Muscle of arm (tissue), 14 donors: ENCODE results near the gene DTD2. TPM values are rescaled to one million over a fixed set of nuclear protein-coding genes. Genes with fewer than 3 reads are reported as not detected.
A peak's percentile ranks its signal among the peaks of the same experiment; 100 is the strongest.
"Not testable (repeated sequence)": the region's sequence is repeated elsewhere in the genome, so short reads cannot be mapped to it uniquely, and the experiment has no call there.

Experiments
- DNase-seq: peaks from one replicate; pipeline ENCODE4 v3.0.0-alpha.2; 2013
- long read RNA-seq, 11 donors: transcript quantifications; one replicate each; lab custom pipeline, GENCODE V29; 2026
- polyA plus RNA-seq, 12 donors: library from polyadenylated mRNA; unstranded; fragments of 120-200 nt; gene quantifications; one replicate each; pipeline ENCODE4 v1.2.1, GENCODE V29; 2013; ENCODE audit not compliant: insufficient read length in 12 of 12

Gene DTD2
- 10 to 100 TPM in 10 of 12 donors, 1 to 10 TPM in 1, not detected in 1; 9.6 to 16.8 (median 12.7) TPM for polyA plus RNA-seq
- long read RNA-seq, donor 1, partial matches to known transcripts, result 0 of 3 reads
- long read RNA-seq, donor 1, other reads (novel, unspliced or antisense), result 0 of 3 reads
- long read RNA-seq, donor 2, transcript DTD2-203 (3 exons, 823 nt), result major isoform, 5 of 5 reads
- long read RNA-seq, donor 2, partial matches to known transcripts, result 0 of 5 reads
- long read RNA-seq, donor 2, other reads (novel, unspliced or antisense), result 0 of 5 reads
- long read RNA-seq, donor 3, result 0 reads
- long read RNA-seq, donor 4, partial matches to known transcripts, result 0 of 2 reads
- long read RNA-seq, donor 4, other reads (novel, unspliced or antisense), result 0 of 2 reads
- long read RNA-seq, donor 5, partial matches to known transcripts, result 0 of 2 reads
- long read RNA-seq, donor 5, other reads (novel, unspliced or antisense), result 0 of 2 reads
- long read RNA-seq, donor 6, partial matches to known transcripts, result 0 of 1 reads
- long read RNA-seq, donor 6, other reads (novel, unspliced or antisense), result 0 of 1 reads
- long read RNA-seq, donor 7, partial matches to known transcripts, result 0 of 1 reads
- long read RNA-seq, donor 7, other reads (novel, unspliced or antisense), result 0 of 1 reads
- long read RNA-seq, donor 8, partial matches to known transcripts, result 0 of 3 reads
- long read RNA-seq, donor 8, other reads (novel, unspliced or antisense), result 0 of 3 reads
- long read RNA-seq, donor 9, transcript DTD2-203 (3 exons, 823 nt), result major isoform, 5 of 5 reads
- long read RNA-seq, donor 9, partial matches to known transcripts, result 0 of 5 reads
- long read RNA-seq, donor 9, other reads (novel, unspliced or antisense), result 0 of 5 reads
- long read RNA-seq, donor 10, partial matches to known transcripts, result 0 of 3 reads
- long read RNA-seq, donor 10, other reads (novel, unspliced or antisense), result 0 of 3 reads
- long read RNA-seq, donor 11, partial matches to known transcripts, result 0 of 7 reads
- long read RNA-seq, donor 11, other reads (novel, unspliced or antisense), result 0 of 7 reads

DNA sequence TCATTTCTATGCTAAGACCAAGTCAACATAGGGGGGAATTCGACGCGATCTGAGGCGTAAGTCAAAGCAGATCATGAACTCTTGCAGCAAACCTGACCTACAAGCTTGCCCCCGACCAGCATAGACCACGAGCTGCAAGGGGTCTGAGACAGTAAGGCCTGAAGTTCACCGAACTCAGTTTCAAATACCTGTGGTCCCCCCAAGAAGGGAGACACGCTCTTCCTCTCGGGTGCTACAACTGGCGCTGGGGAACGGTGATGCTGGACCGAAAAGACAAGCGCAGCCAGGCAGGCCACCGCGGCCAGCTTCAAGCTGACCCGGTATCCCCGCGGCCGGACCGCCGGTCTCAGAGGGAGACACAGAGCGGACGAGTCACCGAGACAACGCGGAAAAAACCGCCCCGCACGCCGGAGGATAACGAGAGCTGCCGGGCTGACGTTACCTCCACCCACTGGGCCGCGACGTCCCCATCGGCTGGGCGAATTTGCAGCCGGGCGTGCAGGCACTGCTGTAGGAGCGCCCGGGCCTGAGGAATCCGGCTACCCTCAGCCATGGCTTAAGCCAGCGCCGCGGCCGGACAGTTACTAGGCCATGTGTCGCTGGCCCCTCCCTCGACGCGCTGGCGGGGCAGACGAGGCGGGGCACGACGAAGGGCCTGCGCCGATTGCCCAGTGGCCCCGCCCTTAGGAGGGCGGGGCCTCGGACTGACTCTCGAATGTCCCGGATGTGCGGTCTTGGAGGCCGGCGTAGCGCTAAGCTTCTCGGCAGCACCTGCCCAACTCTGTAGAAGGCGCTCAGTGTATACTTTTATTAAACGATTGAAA is at the start of gene DTD2:
TSS of gene DTD2 (minus strand) at position 666 of the 824 bp plus-strand sequence. CDS start at position 553, 113 bp downstream.
- DNase-seq, result peak; percentile 97

DNA sequence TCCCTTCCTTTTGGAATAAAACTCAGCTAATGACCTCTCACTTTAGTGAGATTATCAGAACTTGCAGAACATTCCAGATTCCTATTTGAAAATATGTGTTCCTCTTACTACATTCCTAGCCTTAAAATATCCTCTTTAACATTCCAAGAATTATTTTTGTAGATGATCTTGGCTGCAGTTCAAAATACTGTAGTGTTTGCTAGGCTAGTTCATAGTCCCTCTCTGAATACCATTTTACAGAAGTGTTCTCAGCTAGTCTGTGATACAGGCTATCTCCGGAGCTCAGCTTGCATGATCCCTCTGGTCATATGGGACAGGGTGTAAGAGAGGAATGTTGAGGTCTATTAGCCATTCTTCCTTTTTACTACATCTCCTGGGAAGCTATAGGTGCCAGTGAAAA is 48.1 kb upstream of the DTD2 start:
- DNase-seq, result peak; percentile 17

DNA sequence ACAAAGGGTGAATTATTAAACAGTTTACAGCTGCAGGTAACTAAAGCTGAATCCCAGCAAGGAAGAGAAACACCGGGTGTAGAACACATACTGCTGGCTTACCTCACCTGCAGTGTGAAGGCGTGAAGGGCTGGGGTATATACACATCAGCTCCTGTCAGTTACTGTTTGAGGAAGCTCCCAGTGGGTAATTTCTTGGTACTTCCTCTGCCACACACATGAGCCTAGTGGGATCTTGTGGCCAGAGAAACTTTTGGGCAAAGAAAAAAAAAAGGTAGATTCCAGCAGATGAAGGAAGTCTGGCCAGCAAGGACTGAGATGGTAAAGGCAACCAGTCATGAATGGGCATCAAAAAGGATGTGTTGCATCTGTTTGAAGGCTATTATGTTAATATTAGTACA is 44.6 kb upstream of the DTD2 start:
- DNase-seq, result no peak

DNA sequence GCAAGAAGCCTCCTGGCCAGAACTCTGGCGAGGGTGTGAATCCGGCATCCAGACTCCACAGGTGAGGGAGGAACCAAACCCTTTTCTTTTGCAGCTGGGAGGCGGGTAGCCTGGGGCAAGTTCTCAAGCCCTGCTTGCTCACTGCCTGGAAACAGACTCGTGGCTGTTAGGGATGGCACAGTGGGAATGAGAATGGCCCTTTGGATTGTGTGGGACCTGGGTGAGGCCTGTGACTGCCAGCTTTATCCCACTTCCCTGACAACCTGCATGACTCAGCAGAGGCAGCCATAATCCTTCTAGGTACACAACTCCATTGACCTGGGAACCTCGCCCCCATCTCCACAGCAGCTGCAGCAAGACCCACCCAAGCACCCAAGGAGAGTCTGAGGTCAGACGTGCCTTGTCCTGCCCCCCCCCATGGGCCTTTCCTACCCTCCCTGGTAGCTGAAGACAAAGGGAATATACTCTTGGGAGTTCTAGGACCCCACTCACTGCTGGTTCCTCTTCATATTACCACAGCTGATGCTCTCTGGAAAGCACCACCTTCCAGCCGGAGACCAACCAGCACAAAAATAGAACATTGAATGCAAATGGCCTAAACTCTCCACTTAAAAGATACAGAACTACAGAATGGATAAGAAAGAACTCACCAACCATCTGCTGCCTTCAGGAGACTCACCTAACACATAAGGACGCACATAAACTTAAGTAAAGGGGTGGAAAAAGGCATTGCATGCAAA is 35.6 kb upstream of the DTD2 start:
- no peak for DNase-seq

DNA sequence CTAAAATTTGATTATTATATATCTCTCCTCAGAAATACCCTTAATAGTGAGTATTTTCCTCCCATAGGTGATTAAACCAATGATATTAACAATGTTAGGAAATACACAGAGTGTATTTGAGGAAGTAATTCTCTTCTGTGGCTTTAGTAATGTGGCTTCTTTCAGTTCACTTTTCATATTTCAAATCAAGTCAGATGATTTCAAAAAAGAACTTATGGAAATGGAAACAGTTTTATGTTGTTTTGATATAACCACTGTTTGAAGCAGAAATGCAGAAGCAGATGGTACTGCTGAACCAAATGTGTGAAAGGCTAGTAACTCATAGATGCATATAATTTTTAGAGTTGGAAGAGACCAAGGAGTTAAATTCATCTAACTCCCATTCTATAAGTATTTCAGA is 32.4 kb upstream of the DTD2 start:
- no peak for DNase-seq

DNA sequence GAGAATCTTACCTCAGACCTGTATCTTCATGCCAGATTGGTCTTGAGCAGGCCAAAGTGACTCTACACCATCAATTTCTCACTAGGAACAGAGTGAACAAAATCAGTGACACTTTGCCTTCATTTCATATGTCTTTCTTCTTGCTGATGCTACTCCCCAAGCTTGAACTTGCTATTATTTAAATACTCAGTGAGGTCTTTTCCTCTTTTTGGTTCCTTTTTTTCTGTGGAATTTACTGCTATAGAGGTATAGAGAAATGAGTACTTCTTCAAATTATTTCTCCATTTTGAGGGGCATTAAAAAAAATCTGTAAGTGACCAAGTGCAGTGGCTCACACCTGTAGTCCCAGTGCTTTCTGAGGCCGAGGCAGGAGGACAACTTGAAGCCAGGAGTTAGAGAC is 30.6 kb upstream of the DTD2 start, which contains the start of gene GPR33:
TSS of gene GPR33 (minus strand) at position 154 of the 400 bp plus-strand sequence. CDS start 4,074 bp downstream, outside the sequence.
- no peak for DNase-seq

DNA sequence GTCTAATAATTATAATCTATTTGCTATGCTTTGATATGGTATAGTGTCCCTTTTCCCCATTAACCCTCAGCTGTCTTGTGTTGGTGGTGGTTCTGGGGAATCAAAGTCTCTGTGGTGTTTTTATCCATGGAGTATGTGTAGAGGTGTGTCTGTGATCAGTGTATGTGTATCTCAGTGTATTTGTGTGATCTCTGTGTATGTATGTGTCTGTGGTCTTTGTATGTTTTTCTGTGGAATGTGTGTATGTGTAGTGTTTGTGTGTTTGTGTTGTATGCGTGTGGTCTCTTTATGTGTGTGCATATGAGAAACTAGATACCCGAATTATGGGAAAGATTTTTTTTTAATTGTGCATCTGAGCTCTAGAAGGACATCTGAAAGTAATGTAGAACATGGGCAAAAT is 29.5 kb upstream of the DTD2 start:
- no peak for DNase-seq

DNA sequence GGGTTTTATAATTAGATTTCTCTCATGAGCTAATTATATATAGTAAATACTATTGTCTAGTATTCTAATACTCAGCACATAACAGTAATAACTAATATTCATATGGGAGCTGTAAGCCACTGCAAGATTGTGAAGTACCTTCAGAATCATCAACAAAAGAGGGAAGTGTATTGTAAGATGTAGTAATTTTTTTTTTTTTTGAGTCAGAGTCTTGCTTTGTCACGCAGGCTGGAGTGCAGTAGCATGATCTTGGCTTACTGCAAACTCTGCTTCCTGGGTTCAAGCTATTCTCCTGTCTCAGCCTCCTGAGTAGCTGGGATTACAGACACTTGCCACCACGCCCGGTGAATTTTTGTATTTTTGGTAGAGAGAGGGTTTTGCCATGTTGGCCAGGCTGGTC is 27.4 kb upstream of the DTD2 start:
- no peak for DNase-seq

DNA sequence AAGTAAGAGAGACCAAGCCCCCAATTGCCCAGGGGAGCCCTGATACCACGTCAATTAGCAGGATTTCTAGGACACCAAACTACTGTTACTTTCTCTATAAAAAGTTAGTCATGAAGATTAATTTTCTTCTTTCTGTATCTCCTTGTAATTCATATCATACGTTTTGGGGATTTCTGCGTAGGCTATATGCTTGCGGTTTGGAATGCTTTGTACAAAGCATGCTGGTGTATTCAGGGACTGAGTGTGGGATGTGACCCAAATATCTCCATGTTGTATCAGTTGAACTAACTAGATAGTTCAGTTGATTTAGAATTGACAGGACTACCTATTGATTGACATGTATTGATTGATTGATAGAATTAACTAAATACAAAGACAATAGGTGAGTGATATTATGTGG is 22.9 kb upstream of the DTD2 start:
- no peak for DNase-seq

DNA sequence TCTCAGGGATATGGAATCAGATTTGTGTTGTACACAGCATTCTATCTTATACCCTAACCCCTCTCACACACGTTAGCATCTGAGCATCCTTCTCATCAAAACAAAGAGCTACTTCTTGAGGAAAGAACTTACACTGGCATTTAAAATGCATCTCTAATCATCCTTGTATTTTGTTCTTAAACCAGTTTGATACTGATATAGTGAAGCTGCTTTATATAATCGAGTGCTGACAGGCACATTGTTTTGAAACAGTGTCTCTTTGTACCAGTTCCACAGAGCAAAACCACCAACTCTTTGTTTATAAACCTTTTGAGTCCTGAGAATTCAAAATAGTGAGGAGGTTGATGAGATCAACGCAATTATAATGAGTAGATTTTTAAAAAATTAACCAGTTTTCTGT is 21.7 kb upstream of the DTD2 start:
- DNase-seq, result no peak

DNA sequence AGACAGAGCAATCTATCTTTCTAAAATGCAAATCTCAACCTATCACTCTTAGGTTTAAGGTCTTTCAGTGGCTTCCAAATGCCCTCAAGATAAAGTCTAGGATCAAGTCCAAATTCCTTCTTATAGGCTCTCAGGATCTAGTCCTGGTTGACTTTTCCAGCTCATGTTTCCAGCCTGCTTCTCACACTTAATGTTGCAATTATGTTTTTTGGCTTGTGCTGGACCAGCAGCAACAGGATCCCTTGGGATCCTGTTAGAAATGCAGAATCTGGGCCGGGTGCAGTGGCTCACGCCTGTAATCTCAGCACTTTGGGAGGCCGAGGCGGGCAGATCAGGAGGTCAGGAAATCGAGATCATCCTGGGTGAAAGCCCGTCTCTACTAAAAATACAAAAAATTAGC is 19.9 kb upstream of the DTD2 start:
- no peak for DNase-seq

DNA sequence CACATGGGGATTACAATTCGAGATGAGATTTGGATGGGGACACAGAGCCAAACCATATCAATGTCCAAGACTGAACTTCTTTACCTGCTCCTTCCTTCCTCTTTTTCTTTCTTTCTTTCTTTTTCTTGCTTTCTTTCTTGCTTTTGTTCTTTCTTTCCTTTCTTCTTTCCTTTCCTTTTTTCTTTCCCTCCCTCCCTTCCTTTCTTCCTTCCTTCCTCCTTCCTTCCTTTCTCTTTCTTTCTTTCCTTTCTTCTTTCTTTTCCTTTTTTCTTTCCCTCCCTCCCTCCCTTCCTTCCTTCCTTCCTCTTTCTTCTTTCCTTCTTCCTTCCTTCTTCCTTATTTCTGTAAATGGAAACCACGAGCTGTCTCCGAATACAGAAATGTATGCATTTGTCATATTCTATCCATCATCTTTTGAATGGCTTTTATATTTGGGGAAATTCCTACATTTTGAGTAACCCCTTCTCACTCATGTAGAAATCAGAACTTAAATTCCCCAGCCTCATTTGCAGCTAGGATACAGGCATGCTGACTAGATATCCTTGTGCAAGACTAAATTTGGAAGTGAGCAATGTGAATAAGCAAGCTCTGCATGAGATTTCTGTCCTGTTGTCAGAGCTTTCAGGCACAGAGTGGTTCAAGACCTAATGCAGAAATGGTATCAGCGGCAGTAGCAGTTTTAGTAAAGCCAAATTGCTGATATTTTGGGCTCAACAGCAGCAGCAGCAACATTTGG is 19.0 kb upstream of the DTD2 start:
- DNase-seq, result no peak

DNA sequence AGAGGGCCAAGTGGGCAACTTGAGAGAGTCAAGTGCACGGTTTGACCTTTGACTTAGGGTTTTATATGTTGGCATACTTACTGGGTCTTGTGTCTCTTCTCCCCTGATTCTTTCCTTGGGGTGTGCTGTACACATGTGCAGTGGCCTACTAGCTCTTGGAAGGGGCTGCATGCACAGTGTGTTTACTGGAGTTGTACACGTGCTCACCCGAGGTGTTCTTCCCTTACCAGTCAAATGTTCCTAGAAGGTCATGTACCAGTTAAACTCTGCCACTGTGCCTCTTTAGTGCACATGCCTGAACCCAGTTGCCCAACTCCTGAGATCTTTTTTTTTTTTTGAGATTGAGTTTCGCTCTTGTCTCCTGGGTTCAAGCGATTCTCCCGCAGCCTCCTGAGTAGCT is 9.2 kb upstream of the DTD2 start:
- DNase-seq, result no peak

DNA sequence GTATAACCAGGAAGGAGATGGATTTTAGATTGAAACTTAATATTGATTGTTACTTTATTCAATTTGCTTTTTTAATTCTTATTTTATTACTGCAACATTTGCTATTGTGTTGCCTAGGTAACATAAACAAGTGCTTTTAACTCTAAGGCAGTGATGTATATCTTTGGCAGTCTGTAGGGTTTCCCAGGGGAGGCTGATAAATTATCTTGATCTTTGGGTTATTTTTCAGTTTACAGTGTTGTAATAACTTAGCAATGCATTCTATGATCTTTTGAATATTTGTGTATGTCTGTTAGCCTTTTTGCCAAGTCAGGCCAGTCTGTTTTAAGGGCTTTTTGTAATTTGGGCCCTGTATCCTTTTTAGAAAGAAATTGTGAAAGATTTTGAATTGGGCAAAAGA is 7.8 kb upstream of the DTD2 start:
- DNase-seq, result peak; percentile 59

DNA sequence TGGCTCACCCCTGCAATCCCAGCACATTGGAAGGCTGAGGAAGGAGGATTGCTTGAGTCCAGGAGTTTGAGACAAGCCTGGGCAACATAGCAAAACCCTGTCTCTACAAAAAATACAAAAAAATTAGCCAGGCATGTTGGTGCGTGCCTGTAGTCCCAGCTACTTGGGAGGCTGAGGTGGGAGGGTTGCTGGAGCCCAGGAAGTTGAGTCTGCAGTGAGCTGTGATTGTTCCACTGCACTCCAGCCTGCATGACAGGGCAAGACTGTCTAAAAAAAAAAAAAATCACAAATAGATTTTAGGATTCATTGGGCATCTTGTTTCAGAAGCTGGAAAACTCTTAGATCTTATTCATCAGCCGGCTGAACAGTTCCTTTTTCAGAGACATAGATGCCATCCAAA is 5.1 kb upstream of the DTD2 start:
- DNase-seq, result not testable (repeated sequence)

DNA sequence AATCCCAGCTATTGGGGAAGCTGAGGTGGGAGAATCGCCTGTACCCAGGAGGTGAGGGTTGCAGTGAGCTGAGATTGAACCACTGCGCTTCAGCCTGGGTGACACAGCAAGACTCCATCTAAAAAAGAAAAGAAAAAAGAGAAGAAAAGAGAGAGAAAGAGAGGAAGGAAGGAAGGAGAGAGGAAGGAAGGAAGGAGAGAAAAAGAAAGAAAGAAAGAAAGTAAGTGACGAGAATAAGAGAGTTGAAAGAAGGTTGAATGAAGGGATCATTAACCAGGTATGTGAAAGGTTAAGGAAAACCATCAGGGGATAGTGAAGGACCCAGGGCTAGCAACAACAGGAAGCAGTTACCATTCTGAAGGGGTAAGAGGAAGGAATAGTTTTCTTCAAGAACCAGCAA is 4.2 kb upstream of the DTD2 start:
- DNase-seq, result no peak

DNA sequence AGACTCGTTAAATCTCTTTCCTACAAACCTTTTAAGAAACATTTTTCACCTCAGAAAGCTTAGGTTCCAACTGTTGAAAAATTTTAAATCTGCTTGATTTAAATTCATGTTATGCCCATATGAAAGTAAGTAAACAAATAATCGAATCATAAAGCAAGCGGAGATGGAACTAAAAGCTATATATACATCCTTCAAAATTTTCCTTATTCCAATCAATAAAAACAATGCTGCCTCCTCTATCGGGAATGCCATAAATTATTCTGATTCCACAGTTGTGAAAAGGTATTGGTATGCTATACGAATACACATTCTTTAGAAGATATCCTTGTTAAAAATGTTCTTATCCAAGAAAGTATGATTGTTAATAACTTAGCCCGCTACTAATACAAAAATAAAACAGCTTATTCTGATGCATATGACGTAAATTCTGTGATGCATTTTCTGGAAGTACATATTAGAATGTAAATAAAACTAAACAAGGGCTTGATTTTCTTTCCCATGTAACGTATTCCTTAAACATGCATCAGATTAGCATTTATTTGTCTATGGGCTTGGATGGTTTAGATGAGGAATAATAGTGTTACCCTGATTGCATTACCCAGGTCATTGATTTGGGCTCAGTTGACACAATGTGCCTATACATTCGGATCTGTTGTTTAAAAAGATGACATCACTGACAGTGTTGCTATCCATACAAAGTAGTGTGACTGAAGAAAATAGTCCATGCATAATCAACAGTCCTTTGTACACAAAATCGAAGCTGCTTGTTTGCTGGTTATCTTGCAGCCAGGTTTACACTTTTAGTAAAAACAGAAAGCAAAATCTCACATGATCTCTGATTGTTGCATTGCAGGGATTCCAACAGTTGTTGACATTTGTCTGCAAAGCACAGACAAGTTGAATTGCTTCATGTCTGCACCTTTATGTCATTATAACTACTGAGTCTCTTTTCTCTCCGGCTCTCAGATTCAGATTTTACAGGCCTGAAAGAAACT is 656 bp upstream of the DTD2 start:
- no peak for DNase-seq

DNA sequence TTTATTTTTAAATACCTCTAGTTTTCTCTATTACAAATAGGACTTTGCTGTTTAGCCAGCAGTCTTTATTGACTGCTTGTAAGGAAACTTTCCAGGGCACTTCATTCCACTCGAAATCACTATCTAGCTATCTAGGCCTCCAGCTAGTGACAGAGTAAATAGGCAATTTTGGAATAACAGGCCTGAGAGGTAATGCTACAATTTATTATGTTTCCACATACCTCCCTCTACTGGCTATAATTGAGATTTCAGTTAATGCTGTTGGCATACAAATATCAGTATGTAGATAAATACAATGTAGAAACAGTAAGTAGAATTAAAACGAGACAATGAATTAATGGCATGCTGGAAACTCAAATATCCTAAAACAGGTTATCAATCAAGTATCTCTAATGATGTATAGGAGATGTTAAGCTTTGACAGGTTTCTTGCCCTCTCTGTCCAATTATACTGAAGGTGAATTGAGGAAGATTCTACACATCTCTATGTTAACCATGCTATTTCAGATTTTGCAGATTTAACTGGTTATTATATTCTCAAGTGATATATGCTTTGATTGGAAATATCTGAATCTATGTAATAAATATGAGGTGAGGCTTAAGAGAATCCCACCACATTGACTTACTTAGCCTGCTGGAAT is 7.2 kb downstream of the DTD2 start:
- DNase-seq, result peak; percentile 25
